H9 (cell line): ENCODE results near the gene TMEM208. TPM values are rescaled to one million over a fixed set of nuclear protein-coding genes. Genes with fewer than 3 reads are reported as not detected.

Experiments
- DNase-seq: peaks from one replicate; pipeline ENCODE4 v3.0.0-alpha.2; 2017
- H2AFZ ChIP-seq: one replicate; pipeline ENCODE4 v1.6.1; 2013; ENCODE audit warnings: mild to moderate bottlenecking, low read length, control low read depth, moderate library complexity
- H2AK5ac ChIP-seq: 2 replicates; pipeline ENCODE4 v1.6.1; 2013; ENCODE audit warnings: low read length, control low read depth, mixed read lengths; ENCODE audit not compliant: insufficient read length
- H2BK120ac ChIP-seq: one replicate; pipeline ENCODE4 v1.6.1; 2013; ENCODE audit warnings: low read depth, mild to moderate bottlenecking, low read length, control low read depth, inconsistent platforms; ENCODE audit not compliant: poor library complexity, severe bottlenecking
- H2BK12ac ChIP-seq: 2 replicates; pipeline ENCODE4 v1.6.1; 2013; ENCODE audit warnings: low read length, control low read depth, mixed read lengths, low read depth; ENCODE audit not compliant: insufficient read length
- H2BK15ac ChIP-seq: 2 replicates; pipeline ENCODE4 v1.6.1; 2013; ENCODE audit warnings: low read depth, low read length, control low read depth
- H2BK20ac ChIP-seq: one replicate; pipeline ENCODE4 v1.6.1; 2013; ENCODE audit warnings: low read depth, mild to moderate bottlenecking, low read length, control low read depth, inconsistent platforms; ENCODE audit not compliant: poor library complexity, severe bottlenecking
- H2BK5ac ChIP-seq: 2 replicates; pipeline ENCODE4 v1.6.1; 2013; ENCODE audit warnings: low read length, control low read depth, mixed read lengths; ENCODE audit not compliant: insufficient read length
- H3K14ac ChIP-seq: 2 replicates; pipeline ENCODE4 v1.6.1; 2013; ENCODE audit warnings: low read length, control low read depth; ENCODE audit not compliant: insufficient read depth
- H3K18ac ChIP-seq: 2 replicates; pipeline ENCODE4 v1.6.1; 2013; ENCODE audit warnings: low read depth, mild to moderate bottlenecking, mixed read lengths, low read length, control low read depth; ENCODE audit not compliant: insufficient read length
- H3K23ac ChIP-seq: 2 replicates; pipeline ENCODE4 v1.6.1; 2013; ENCODE audit warnings: low read length, control low read depth, mixed read lengths, low read depth; ENCODE audit not compliant: insufficient read length
- H3K23me2 ChIP-seq: 2 replicates; pipeline ENCODE4 v1.6.1; 2013; ENCODE audit warnings: low read depth, mild to moderate bottlenecking, mixed read lengths, low read length, control low read depth; ENCODE audit not compliant: insufficient read length, poor library complexity, severe bottlenecking
- H3K27ac ChIP-seq: 2 replicates; pipeline ENCODE4 v1.5.1; 2013; ENCODE audit warnings: low read length, control low read depth, mixed read lengths, low read depth; ENCODE audit not compliant: insufficient read length
- H3K27me3 ChIP-seq: 2 replicates; pipeline ENCODE4 v1.6.1; 2013; ENCODE audit warnings: low read length, control low read depth, inconsistent platforms; ENCODE audit not compliant: insufficient read depth
- H3K4ac ChIP-seq: 2 replicates; pipeline ENCODE4 v1.6.1; 2013; ENCODE audit warnings: low read depth, mild to moderate bottlenecking, control low read depth, inconsistent platforms, low read length, moderate library complexity
- H3K4me1 ChIP-seq: 2 replicates; pipeline ENCODE4 v1.6.1; 2013; ENCODE audit warnings: low read length, control low read depth, inconsistent platforms; ENCODE audit not compliant: insufficient read depth
- H3K4me2 ChIP-seq: 2 replicates; pipeline ENCODE4 v1.6.1; 2013; ENCODE audit warnings: low read length, control low read depth, mixed read lengths; ENCODE audit not compliant: insufficient read length, insufficient read depth
- H3K56ac ChIP-seq: 2 replicates; pipeline ENCODE4 v1.6.1; 2013; ENCODE audit warnings: low read depth, mild to moderate bottlenecking, mixed read lengths, low read length, control low read depth; ENCODE audit not compliant: insufficient read length
- H3K79me1 ChIP-seq: 2 replicates; pipeline ENCODE4 v1.6.1; 2013; ENCODE audit warnings: low read depth, mild to moderate bottlenecking, moderate library complexity, low read length, control low read depth, inconsistent platforms; ENCODE audit not compliant: insufficient read depth, poor library complexity, severe bottlenecking
- H3K79me2 ChIP-seq: 2 replicates; pipeline ENCODE4 v1.6.1; 2013; ENCODE audit warnings: low read length, control low read depth, inconsistent platforms; ENCODE audit not compliant: insufficient read depth
- H3K9ac ChIP-seq: 2 replicates; pipeline ENCODE4 v1.6.1; 2013; ENCODE audit warnings: low read length, control low read depth, mixed read lengths; ENCODE audit not compliant: insufficient read length; ENCODE audit errors: extremely low read depth
- H3K9me3 ChIP-seq: one replicate; pipeline ENCODE4 v1.6.1; 2013; ENCODE audit warnings: low read depth, low read length, inconsistent platforms; ENCODE audit not compliant: control insufficient read depth
- H3T11ph ChIP-seq: one replicate; pipeline ENCODE4 v1.6.1; 2013; ENCODE audit warnings: mild to moderate bottlenecking, low read length, control low read depth, inconsistent platforms
- H4K20me1 ChIP-seq: one replicate; pipeline ENCODE4 v1.6.1; 2013; ENCODE audit not compliant: control insufficient read depth, insufficient read length, insufficient read depth
- H4K5ac ChIP-seq: 2 replicates; pipeline ENCODE4 v1.6.1; 2013; ENCODE audit warnings: low read depth, mild to moderate bottlenecking, mixed read lengths, low read length, control low read depth; ENCODE audit not compliant: insufficient read length
- H4K8ac ChIP-seq: replicated peaks from 2 replicates; pipeline ENCODE4 v1.6.1; 2013; ENCODE audit warnings: low read length, control low read depth, mixed read lengths, low read depth; ENCODE audit not compliant: insufficient read length
- H4K91ac ChIP-seq: 2 replicates; pipeline ENCODE4 v1.6.1; 2013; ENCODE audit warnings: low read depth, mild to moderate bottlenecking, moderate library complexity, mixed read lengths, low read length, control low read depth; ENCODE audit not compliant: insufficient read length
- H3K27ac Mint-ChIP-seq, 3 experiments: 2 replicates in 2 of 3; 3 replicates in 1 of 3; pipeline ENCODE4 v1.8.0; 2020 to 2021; ENCODE audit warnings: mixed read lengths in 3 of 3, mild to moderate bottlenecking in 1 of 3, moderate library complexity in 1 of 3
- H3K27me3 Mint-ChIP-seq: 2 replicates; pipeline ENCODE4 v1.8.0; 2021; ENCODE audit warnings: low read depth, mild to moderate bottlenecking, moderate library complexity, mixed read lengths
- H3K36me3 Mint-ChIP-seq, 3 experiments: 2 replicates in 2 of 3; 3 replicates in 1 of 3; pipeline ENCODE4 v1.8.0; 2020 to 2021; ENCODE audit warnings: low read depth in 3 of 3, mixed read lengths in 3 of 3; ENCODE audit not compliant: insufficient read depth in 1 of 3
- H3K4me1 Mint-ChIP-seq, 2 experiments: 2 replicates each; pipeline ENCODE4 v1.8.0; 2020; ENCODE audit warnings: mixed read lengths in 2 of 2
- H3K4me3 Mint-ChIP-seq, 2 experiments: 2 replicates in 1 of 2; 3 replicates in 1 of 2; pipeline ENCODE4 v1.8.0; 2020 to 2021; ENCODE audit warnings: mild to moderate bottlenecking in 2 of 2, mixed read lengths in 2 of 2, moderate library complexity in 1 of 2
- H3K9me3 Mint-ChIP-seq, 2 experiments: 2 replicates in 1 of 2; 3 replicates in 1 of 2; pipeline ENCODE4 v1.8.0; 2020; ENCODE audit warnings: mild to moderate bottlenecking in 2 of 2, mixed read lengths in 2 of 2, moderate library complexity in 1 of 2
- whole genome bisulfite sequencing: extraction: QIAGEN DNeasy Blood & Tissue Kit; methylation state at CpG from one replicate; pipeline ENCODE4 v1.1.7; 2013; ENCODE audit warnings: missing lambda C conversion rate, low lambda C conversion rate, mixed read lengths; ENCODE audit not compliant: insufficient read length; ENCODE audit errors: extremely low coverage; 5-methylcytosine and 5-hydroxymethylcytosine counted together
- total RNA-seq: library from RNA; stranded (reverse); gene quantifications from 2 replicates; pipeline ENCODE4 v1.2.1, GENCODE V29; 2021
- TF ChIP-seq, protein P1 (sequence below): fragments of 200-600 bp; sonication (generic); conservative IDR thresholded peaks from 3 replicates; pipeline ENCODE4 v1.8.0; 2021; ENCODE audit warnings: antibody characterized with exemption, mild to moderate bottlenecking

Gene TMEM208
- total RNA-seq, 1 experiment from 2014 or later = 42.6 TPM

DNA sequence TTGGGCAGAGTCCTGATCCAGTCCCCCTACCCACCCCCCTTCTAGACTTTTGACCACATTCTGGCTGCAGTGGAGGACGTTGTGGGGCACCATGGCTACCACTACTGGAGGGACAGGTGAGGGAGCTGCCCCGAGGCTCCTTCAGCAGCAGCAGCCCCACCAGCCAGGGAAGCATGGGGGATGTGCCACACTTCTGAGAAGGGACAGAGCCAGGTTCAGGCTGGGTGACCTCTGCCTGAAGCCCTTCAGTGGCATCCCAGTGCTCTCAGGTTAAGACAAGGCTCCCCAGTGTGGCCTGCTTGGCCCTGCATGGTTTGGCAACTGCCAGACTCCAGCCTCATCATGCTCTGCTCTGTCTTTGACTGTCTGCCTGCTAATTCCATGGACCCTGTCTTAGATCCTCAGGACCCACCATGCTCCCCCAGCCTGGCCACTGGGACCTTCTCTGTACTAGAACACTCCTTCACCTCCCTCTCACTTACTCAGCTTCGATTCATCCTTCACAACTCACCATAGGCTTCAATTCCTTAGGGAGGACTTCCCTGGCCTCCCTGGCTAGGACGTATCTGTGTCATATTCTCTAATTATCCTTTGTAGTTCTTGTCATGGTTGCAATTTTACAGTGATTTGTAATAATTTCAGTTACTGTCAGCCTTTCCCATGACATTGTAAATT, 30.7 kb downstream of the TMEM208 start:
- Histone ChIP-seq H3K4me2 (no peak overlapping the region), H4K91ac (no peak overlapping the region), H3K4ac (no peak overlapping the region), H2BK20ac (no peak overlapping the region), H3K23me2 (no peaks in the 10 kb centered on the region), H2BK120ac (no peak overlapping the region), H3K79me1 (no peaks in the 10 kb centered on the region), H2AK5ac (no peak overlapping the region), H3K23ac (no peak overlapping the region), H3K4me1 (no peaks in the 10 kb centered on the region), H3K9ac (no peak overlapping the region), H3K9me3 (no peaks in the 10 kb centered on the region), H3K79me2 (no peaks in the 10 kb centered on the region), H3K27me3 (no peaks in the 10 kb centered on the region), H2BK5ac (no peak overlapping the region), H2BK15ac (no peak overlapping the region), H2BK12ac (no peak overlapping the region), H3K27ac (no peak overlapping the region), H4K20me1 (no peaks in the 10 kb centered on the region), H3K18ac (no peak overlapping the region), H2AFZ (no peak overlapping the region), H4K5ac (no peak overlapping the region), H3T11ph (no peak overlapping the region), H3K14ac (no peak overlapping the region), H3K56ac (no peak overlapping the region), H4K8ac (no peak overlapping the region)
- no CpG with 5 or more reads among the region's 4 CpGs for WGBS
- TF ChIP-seq, protein P1, sequence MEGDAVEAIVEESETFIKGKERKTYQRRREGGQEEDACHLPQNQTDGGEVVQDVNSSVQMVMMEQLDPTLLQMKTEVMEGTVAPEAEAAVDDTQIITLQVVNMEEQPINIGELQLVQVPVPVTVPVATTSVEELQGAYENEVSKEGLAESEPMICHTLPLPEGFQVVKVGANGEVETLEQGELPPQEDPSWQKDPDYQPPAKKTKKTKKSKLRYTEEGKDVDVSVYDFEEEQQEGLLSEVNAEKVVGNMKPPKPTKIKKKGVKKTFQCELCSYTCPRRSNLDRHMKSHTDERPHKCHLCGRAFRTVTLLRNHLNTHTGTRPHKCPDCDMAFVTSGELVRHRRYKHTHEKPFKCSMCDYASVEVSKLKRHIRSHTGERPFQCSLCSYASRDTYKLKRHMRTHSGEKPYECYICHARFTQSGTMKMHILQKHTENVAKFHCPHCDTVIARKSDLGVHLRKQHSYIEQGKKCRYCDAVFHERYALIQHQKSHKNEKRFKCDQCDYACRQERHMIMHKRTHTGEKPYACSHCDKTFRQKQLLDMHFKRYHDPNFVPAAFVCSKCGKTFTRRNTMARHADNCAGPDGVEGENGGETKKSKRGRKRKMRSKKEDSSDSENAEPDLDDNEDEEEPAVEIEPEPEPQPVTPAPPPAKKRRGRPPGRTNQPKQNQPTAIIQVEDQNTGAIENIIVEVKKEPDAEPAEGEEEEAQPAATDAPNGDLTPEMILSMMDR = no peak
- H3K9me3 Mint-ChIP-seq = no peaks in the 10 kb centered on the region
- H3K36me3 Mint-ChIP-seq = peaks cover 0 to 21% (median 0%) of the 10 kb centered on the region in 3 experiments; a peak in 4 of 7 replicates
- no peaks in the 10 kb centered on the region for H3K4me1 Mint-ChIP-seq
- no peak overlapping the region for H3K4me3 Mint-ChIP-seq
- H3K27ac Mint-ChIP-seq = no peak overlapping the region; a peak in 1 of 7 replicates
- DNase-seq = no peak
- peaks cover under 1% of the 10 kb centered on the region for H3K27me3 Mint-ChIP-seq
